GM10248 (cell line): ENCODE results near the gene PVRIG.
A peak's percentile ranks its signal among the peaks of the same experiment; 100 is the strongest.
"Not testable (repeated sequence)": the region's sequence is repeated elsewhere in the genome, so short reads cannot be mapped to it uniquely, and the experiment has no call there.

ENCODE experiments used
- CTCF ChIA-PET: fragments of 300-600 bp; sonication (Branson Sonifier 250); formaldehyde crosslinking; extraction: SDS; loops from one replicate; lab custom pipeline; 2021; ENCODE audit warnings: antibody characterized with exemption; lab: Yijun Ruan, JAX
- POLR2A ChIA-PET: fragments of 350-650 bp; sonication (Branson Sonifier 250); formaldehyde crosslinking; extraction: SDS; loops from one replicate; lab custom pipeline; 2020; ENCODE audit warnings: antibody characterized with exemption; lab: Yijun Ruan, JAX
- DNase-seq: peaks from one replicate; pipeline ENCODE4 v3.0.0; 2012; ENCODE audit errors: extremely low spot score
- TF ChIP-seq, protein P1 (sequence below): IDR thresholded peaks from 2 replicates; pipeline ENCODE4 v1.5.1; 2012; ENCODE audit warnings: mild to moderate bottlenecking, low read depth; ENCODE audit errors: extremely low read depth, missing control alignments, control extremely low read depth

PVRIG gene

GRCh38 chr7:100185726-100186125 is 34.0 kb upstream of the PVRIG start:
- CTCF ChIA-PET: interaction anchor here (1.4 to 2.2 kb wide), 2 partner anchors 9 to 25 kb away, joined by 3 to 6 read pairs; partner anchors contain the start of gene GPC2

DNA sequence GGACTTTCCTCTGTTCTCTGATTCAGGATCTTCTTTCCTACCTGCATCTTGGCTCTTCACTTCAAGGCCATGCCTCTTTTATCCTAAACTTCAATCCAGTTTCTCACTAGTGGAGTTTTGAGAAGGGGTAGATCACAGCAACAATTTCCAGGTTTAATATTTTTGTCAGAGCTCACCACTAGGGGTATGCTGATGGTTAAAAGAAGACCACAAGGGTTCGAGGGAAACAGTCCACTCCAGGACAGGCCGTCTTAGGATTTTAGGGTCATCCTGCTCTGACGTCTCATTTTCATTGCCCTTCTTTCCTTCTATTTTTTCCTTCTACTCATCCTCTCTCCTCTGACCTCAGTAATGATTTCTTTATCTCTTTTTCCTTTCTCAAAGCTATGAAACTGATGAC is 30.7 kb upstream of the PVRIG start:
- TF ChIP-seq, protein P1, sequence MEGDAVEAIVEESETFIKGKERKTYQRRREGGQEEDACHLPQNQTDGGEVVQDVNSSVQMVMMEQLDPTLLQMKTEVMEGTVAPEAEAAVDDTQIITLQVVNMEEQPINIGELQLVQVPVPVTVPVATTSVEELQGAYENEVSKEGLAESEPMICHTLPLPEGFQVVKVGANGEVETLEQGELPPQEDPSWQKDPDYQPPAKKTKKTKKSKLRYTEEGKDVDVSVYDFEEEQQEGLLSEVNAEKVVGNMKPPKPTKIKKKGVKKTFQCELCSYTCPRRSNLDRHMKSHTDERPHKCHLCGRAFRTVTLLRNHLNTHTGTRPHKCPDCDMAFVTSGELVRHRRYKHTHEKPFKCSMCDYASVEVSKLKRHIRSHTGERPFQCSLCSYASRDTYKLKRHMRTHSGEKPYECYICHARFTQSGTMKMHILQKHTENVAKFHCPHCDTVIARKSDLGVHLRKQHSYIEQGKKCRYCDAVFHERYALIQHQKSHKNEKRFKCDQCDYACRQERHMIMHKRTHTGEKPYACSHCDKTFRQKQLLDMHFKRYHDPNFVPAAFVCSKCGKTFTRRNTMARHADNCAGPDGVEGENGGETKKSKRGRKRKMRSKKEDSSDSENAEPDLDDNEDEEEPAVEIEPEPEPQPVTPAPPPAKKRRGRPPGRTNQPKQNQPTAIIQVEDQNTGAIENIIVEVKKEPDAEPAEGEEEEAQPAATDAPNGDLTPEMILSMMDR: no peak
- no peak for DNase-seq
- CTCF ChIA-PET: interaction anchor here (0.8 to 3.2 kb wide), 7 partner anchors 9 to 156 kb away, joined by 3 to 32 read pairs (median 9); partner anchors contain the start of genes GPC2, STAG3 and TRAPPC14
- POLR2A ChIA-PET: no interaction called here

More at GRCh38 chr7:100185726-100186125, 34.0 kb upstream of the PVRIG start:
- POLR2A ChIA-PET: no interaction called here
- TF ChIP-seq, protein P1: no peak
- no peak for DNase-seq

DNA sequence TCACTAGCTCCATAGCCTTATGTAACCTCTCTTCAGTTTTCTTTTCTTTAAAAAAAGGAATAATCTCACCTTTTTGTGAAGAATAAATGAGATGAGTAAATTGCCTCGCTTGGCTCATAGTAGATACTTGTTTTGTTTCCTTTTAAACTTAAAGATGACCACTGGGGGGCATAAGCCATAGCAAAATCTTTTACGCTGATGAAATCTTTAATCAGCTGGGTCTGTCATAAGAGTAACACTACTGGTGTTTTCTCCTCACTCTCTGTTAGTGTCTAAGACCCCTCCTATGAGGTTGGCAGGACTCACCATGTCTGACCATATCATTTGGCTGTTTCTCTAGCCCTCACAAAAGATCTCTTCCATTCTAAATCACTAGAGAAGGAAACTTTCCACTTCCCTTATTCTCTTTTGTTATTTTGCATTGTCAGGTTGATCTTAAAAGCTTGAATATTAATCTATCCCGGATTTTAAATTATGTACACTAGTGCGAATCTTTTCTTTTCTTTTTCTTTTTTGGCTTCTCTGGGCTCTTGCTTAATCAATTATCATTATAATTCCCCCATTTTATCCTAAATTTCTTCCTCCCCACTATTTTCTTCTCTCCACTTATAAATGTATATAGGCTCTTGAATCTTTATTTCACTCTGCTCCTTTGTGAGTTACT is 29.6 kb upstream of the PVRIG start:
- TF ChIP-seq, protein P1: peak; percentile 48
- POLR2A ChIA-PET: no interaction called here
- CTCF ChIA-PET: interaction anchor here (0.7 to 3.2 kb wide), 17 partner anchors 10 to 193 kb away, joined by 3 to 32 read pairs (median 4); partner anchors contain the start of genes GAL3ST4, GPC2, STAG3 and TRAPPC14
- DNase-seq: peak; percentile 39

DNA sequence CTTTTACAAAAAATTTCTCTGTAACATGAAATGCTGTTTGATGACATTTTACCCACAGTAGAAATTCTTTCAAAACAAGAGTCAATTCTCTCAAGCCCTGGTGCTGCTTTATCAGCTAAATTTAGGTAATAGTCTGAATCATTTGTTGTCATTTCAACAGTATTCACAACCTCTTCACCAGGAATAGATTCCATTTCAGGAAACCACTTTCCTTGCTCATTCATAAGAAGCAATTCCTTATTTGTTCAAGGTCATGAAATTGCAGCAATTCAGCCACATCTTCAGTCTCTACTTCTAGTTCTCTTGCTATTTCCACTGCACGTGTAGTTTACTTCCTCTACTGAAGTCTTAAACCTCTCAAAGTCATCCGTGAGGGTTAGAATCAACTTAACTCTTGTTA is 28.0 kb upstream of the PVRIG start:
- TF ChIP-seq, protein P1: no peak
- POLR2A ChIA-PET: no interaction called here
- CTCF ChIA-PET: no interaction called here
- DNase-seq: no peak

DNA sequence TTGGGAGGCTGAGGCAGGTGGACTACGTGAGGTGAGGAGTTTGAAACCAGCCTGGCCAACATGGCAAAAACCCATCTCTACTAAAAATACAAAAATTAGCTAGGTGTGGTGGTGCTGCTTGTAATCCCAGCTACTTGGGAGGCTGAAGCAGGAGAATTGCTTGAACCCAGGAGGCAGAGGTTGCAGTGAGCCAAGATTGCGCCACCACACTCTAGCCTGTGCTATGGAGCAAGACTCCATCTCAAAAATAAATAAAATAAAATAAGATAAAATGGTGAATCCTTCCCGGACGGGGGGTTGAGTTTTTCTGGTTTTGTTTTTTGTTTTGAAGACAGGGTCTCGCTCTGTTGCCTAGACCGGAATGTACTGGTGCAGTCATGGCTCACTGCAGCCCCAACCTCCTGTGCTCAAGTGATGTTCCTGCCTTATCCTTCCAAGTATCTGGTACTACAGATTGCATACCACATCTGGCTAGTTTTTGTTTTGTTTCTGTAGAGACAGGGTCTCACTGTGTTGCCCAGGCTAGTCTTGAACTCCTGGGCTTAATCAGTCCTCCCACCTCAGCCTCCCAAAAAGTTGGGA is 27.4 kb upstream of the PVRIG start:
- POLR2A ChIA-PET: not testable (repeated sequence)

DNA sequence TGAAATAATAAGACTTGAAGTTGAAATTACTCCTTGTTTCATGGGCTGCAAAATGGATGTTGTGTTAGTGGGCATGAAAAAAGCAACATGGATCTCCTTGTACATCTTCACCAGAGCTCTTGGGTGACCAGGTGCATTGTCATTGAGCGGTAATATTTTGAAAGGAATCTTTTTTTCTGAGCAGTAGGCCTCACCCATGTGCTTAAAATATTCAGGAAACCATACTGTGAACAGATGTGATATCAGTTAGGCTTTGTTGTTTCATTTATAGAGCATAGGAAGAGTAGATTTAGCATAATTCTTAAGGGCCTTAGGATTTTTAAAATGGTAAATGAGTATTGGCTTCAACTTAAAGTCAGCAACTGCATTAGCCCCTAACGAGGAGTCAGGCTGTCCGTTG is 26.8 kb upstream of the PVRIG start:
- TF ChIP-seq, protein P1: no peak
- ChIA-PET CTCF (interaction anchor here (0.8 to 11.1 kb wide), 2 partner anchors 10 to 20 kb away, joined by 3 to 130 read pairs; no protein-coding TSS in a partner anchor), POLR2A (no interaction called here)
- no peak for DNase-seq

More for the DNA sequence above, 27.4 kb upstream of the PVRIG start:
- DNase-seq: not testable (repeated sequence)
- CTCF ChIA-PET: interaction anchor here (0.8 to 11.1 kb wide), 2 partner anchors 9 to 21 kb away, joined by 3 to 130 read pairs; no protein-coding TSS in a partner anchor
